Measurements from ENCODE around the gene TRIM9.
A peak's percentile ranks its signal among the peaks of the same experiment; 100 is the strongest.

The TRIM9 gene

DNA sequence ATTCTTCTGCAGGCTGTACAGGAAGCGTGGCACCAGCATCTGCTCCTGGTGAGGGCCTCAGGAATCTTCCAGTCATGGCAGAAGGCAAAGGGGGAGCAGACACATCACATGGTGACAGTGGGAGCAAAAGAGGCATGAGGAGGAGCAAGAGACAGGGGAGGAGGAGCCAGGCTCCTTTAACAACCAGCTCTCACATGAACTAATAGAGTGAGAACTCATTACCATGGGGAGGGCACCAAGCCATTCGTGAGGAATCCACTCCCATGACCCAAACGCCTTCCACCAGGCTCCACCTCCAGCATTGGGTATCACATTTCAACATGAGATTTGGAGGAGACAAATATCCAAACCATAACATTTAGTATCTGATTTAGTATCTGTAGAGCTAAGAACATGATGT, 14.7 kb upstream of the TRIM9 start:
- TF ChIP-seq, protein P1, sequence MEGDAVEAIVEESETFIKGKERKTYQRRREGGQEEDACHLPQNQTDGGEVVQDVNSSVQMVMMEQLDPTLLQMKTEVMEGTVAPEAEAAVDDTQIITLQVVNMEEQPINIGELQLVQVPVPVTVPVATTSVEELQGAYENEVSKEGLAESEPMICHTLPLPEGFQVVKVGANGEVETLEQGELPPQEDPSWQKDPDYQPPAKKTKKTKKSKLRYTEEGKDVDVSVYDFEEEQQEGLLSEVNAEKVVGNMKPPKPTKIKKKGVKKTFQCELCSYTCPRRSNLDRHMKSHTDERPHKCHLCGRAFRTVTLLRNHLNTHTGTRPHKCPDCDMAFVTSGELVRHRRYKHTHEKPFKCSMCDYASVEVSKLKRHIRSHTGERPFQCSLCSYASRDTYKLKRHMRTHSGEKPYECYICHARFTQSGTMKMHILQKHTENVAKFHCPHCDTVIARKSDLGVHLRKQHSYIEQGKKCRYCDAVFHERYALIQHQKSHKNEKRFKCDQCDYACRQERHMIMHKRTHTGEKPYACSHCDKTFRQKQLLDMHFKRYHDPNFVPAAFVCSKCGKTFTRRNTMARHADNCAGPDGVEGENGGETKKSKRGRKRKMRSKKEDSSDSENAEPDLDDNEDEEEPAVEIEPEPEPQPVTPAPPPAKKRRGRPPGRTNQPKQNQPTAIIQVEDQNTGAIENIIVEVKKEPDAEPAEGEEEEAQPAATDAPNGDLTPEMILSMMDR (IDR thresholded peaks at IDR 0.05; ENCODE audit: low read depth, low read length) = no peak
- H3K4me3 ChIP-seq (ENCODE audit: low read depth, low read length) = no peak overlapping the region

DNA sequence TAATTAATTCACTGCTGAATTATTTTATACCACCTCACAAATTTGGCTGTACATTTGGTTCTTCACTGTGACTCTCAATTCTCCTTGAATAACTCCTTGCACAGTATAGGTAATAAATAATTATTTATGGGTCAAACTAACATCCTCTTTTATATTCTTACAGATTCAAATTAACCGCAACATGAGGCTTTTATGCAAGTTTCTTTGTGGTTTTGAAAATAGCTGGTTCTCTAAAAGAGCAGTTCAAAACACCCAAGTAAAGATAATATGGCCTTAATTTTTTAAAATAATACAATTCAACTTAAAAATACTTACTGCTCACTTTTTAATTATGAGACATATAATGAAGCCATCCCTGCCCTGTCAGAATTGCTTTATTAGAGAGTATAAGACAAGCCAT, 12.9 kb upstream of the TRIM9 start:
- H3K4me3 ChIP-seq (ENCODE audit: low read depth, low read length) = no peak overlapping the region
- TF ChIP-seq, protein P1 (IDR thresholded peaks at IDR 0.05; ENCODE audit: low read depth, low read length) = no peak

DNA sequence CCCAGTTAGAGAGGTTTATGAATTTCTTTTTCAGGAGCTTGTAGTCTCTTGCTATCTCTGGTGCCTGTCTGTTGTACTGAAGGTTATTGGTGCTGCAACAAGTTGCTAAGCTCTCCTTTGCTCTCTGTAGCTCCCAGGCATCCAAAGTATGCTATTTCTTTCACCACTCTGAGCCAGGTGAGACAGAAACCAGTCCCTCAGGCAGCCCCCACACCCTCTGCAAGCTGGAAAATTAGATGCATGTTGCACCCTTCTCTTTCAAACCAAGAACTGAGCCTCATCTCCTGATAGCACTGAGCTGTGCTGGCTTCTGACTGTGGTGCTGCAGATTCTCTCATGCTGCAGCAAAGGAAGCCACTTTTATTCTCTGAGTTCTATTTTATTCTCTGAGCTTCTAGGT, 9.6 kb upstream of the TRIM9 start:
- H3K4me3 ChIP-seq (ENCODE audit: low read depth, low read length) = no peak overlapping the region
- TF ChIP-seq, protein P1 (IDR thresholded peaks at IDR 0.05; ENCODE audit: low read depth, low read length) = no peak

DNA sequence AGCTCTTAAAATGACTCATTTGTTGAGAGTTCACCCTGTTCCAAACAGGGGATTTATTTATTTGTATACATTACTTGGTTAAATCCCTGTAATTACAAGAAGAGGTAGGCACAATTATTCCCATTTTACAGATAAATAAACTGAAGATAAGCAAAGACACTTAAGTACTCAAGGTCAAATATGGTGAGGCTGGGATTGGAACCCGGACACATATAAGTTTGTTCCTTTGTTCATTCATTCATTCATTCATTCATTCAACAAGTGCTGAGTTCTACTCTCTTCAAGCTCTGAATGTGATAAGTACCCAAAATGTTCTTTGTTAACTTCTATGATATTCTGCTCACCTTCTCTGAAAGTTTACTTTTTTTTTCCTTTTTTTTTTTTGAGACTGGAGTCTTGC, 2.4 kb upstream of the TRIM9 start:
- TF ChIP-seq, protein P1 (IDR thresholded peaks at IDR 0.05; ENCODE audit: low read depth, low read length) = no peak
- no peak overlapping the region for H3K4me3 ChIP-seq (ENCODE audit: low read depth, low read length)

DNA sequence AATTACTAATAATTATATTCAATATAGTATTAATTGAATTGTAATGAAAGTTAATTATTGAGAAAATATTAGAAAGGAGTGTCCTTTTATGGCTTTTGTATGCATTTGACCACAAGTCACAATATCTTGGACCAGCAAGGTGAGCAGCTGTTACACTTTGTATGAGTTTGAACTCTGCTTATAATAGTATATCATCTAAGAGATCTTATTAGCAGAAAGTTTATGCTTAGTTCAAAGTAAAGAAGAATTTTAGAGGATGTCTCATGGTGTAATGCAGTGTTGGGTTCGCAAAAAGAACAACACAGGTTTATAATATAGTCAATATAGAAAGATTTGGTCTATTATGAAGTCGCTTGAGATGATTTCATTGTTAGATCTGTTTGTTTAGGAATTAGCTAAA, 2.0 kb upstream of the TRIM9 start:
- H3K4me3 ChIP-seq (ENCODE audit: low read depth, low read length) = no peak overlapping the region
- TF ChIP-seq, protein P1 (IDR thresholded peaks at IDR 0.05; ENCODE audit: low read depth, low read length) = no peak

DNA sequence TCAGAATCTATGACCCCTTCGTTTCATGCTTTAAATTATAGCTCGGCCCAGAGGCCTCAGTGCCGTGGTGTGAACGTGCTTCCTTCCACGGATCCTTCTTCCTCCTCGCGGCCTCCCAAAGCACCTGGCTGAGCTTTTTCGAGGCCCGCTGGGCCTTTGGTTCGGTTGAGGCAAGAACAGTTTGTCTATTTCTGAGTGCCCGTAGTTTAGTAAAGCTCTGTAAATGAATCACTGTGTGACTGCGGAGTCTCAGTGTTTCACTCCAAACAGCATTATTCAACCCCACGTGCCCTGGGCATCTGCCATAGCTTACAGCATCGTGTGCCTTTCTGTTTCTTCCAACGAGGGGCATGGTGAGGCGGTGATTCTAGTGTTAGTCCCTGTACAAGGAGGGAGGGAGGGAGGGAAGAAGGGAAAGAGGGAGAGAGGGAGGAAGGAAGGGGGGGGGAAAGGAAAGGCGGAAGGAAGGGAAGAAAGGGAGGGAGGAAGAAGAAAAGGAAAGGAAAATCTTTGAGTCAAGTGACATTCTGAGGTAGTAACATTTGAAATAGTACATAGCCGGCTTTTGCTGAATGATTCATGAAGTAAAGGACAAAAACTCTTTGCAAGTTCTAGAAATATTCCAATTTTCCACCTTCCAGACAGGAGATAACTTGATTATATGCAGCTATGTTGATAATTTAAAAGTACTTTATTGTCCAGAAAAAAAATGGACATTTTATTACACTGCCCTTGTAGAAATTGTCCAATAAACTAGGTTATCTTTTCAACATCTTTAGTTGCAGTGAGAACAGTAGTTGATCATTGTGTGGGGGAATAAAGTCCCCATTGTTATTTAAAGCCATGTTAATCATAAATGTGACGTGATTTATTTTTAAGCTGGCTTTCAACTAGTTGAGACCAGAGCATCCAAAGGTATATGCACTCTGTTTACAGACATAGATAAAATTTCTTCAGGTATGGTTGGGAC, 1.2 kb upstream of the TRIM9 start:
- TF ChIP-seq, protein P1 (IDR thresholded peaks at IDR 0.05; ENCODE audit: low read depth, low read length) = no peak
- peak overlapping the region; percentile 60 for H3K4me3 ChIP-seq (ENCODE audit: low read depth, low read length)

DNA sequence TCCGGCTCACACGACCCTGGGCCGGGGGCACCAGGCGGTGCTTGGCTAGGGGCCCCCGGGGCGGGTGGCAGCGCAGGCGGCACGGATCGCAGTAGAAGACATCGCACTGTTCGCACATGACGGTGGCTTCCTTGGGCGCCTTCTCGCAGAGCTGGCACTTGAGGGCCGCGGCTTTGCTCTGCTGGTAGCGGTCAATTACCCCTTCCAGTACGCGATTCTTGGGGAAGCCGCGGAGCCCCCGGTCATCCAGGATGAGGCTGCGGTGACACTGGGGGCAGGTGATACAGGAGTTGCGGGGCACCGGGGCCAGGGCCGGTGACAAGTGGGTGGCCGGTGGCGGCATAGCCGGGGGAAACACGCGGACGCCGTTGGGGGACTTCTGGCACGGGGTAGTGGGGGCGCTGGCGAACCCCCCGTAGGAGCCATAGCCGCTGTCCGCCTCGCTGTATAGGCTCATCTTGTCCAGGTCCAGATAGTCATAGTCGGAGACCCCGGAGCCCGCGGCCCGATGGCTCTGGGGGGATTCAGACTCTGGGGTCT, 553 bp downstream of the TRIM9 start:
- TF ChIP-seq, protein P1 (IDR thresholded peaks at IDR 0.05; ENCODE audit: low read depth, low read length) = no peak
- peak overlapping the region; percentile 60 for H3K4me3 ChIP-seq (ENCODE audit: low read depth, low read length)

Measured in WI38 (cell line).